Tibial nerve (tissue), 4 donors: Measurements from ENCODE around the gene SMAD2. TPM values are rescaled to one million over a fixed set of nuclear protein-coding genes. Genes with fewer than 3 reads are reported as not detected.
"Not testable (repeated sequence)": the region's sequence is repeated elsewhere in the genome, so short reads cannot be mapped to it uniquely, and the experiment has no call there.

Experiments
- DNase-seq, 2 donors: peaks; one replicate each; pipeline ENCODE4 v3.0.0-alpha.2; 2019; ENCODE audit warnings: low spot score in 2 of 2
- H3K27ac ChIP-seq, 4 donors: fragments of 200-600 bp; sonication (generic) in 3 of 4; one replicate each; pipeline ENCODE4 v1.5.1; 2017 to 2019; ENCODE audit warnings: mild to moderate bottlenecking in 1 of 4
- H3K27me3 ChIP-seq, 2 donors: fragments of 200-600 bp; sonication (generic) in 1 of 2; one replicate each; pipeline versions ENCODE4 v1.5.1 to v1.6.0; 2017 to 2019
- H3K36me3 ChIP-seq, 3 donors: fragments of 200-600 bp; sonication (generic); one replicate each; pipeline ENCODE4 v1.5.1; 2018 to 2019
- H3K4me1 ChIP-seq, 4 donors: fragments of 200-600 bp; sonication (generic) in 3 of 4; one replicate each; pipeline ENCODE4 v1.5.1; 2017 to 2019
- H3K4me3 ChIP-seq, 4 donors: fragments of 200-600 bp; sonication (generic) in 3 of 4; one replicate each; pipeline ENCODE4 v1.5.1; 2017 to 2019; ENCODE audit warnings: mild to moderate bottlenecking in 1 of 4, moderate library complexity in 1 of 4
- H3K9me3 ChIP-seq, 4 donors: fragments of 200-600 bp; sonication (generic) in 3 of 4; one replicate each; pipeline ENCODE4 v1.5.1; 2017 to 2019
- EP300 ChIP-seq, 2 donors: sonication (generic); formaldehyde crosslinking; IDR thresholded peaks; one replicate each; pipeline ENCODE4 v1.6.1; 2017; ENCODE audit warnings: antibody characterized with exemption in 2 of 2, mild to moderate bottlenecking in 1 of 2
- POLR2A ChIP-seq, 2 donors: fragments of 450-650 bp; IDR thresholded peaks; one replicate each; pipeline ENCODE4 v1.6.1; 2017; ENCODE audit warnings: antibody characterized with exemption in 2 of 2, mild to moderate bottlenecking in 2 of 2, moderate library complexity in 2 of 2
- WGBS, 2 donors: methylation state at CpG; one replicate each; pipeline ENCODE4 v1.1.5; 2018; 5-methylcytosine and 5-hydroxymethylcytosine counted together
- total RNA-seq, 4 donors: library from RNA; depleted of rRNA; stranded (reverse); fragments of >200 nt; gene quantifications; one replicate each; pipeline ENCODE4 v1.1.0, GENCODE V29; 2016
- TF ChIP-seq, protein P1 (sequence below), 5 experiments: fragments of 200-600 bp in 3 of 5; fragments of 450-650 bp in 2 of 5; sonication (generic) in 3 of 5; IDR thresholded peaks; one replicate each; pipeline ENCODE4 v1.5.1; 2016 to 2019; ENCODE audit warnings: antibody characterized with exemption in 5 of 5, mild to moderate bottlenecking in 3 of 5, moderate library complexity in 2 of 5

SMAD2 gene
- total RNA-seq, 4 donors from 2014 or later = 34.8 to 54.5 (median 45.5) TPM

DNA sequence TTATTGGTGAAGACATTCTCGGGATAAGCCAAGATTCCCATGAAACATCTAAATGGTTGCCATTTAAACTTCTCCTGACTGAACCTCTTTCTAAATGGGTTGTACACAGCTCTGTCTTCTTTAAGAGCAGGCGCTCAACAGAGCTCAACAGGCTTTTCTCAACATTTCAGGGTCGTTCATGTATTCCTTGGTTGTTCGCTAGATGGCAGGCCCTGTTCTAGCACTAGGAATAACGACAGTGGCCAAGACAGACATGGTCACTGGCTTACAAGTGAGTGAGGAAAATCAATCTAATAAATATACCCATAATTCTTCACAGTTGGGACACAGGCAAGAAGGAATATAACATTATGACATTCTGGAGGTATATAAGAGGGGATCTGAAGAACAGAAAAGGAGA is 154.5 kb downstream of the SMAD2 start:
- 59 to 65% methylated on average over 5 of the region's 5 CpGs for WGBS, 2 donors
- Histone ChIP-seq H3K9me3 (no peaks in the 10 kb centered on the region), H3K27ac (no peak overlapping the region), H3K27me3 (no peaks in the 10 kb centered on the region), H3K36me3 (no peaks in the 10 kb centered on the region), H3K4me1 (no peaks in the 10 kb centered on the region), H3K4me3 (no peak overlapping the region)
- DNase-seq = no peak
- TF ChIP-seq EP300 (IDR thresholded peaks at IDR 0.05) (no peak), POLR2A (IDR thresholded peaks at IDR 0.05) (no peak)
- TF ChIP-seq, protein P1, sequence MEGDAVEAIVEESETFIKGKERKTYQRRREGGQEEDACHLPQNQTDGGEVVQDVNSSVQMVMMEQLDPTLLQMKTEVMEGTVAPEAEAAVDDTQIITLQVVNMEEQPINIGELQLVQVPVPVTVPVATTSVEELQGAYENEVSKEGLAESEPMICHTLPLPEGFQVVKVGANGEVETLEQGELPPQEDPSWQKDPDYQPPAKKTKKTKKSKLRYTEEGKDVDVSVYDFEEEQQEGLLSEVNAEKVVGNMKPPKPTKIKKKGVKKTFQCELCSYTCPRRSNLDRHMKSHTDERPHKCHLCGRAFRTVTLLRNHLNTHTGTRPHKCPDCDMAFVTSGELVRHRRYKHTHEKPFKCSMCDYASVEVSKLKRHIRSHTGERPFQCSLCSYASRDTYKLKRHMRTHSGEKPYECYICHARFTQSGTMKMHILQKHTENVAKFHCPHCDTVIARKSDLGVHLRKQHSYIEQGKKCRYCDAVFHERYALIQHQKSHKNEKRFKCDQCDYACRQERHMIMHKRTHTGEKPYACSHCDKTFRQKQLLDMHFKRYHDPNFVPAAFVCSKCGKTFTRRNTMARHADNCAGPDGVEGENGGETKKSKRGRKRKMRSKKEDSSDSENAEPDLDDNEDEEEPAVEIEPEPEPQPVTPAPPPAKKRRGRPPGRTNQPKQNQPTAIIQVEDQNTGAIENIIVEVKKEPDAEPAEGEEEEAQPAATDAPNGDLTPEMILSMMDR (IDR thresholded peaks at IDR 0.05) = peak in 2 of 5 experiments; percentile 5 to 20

DNA sequence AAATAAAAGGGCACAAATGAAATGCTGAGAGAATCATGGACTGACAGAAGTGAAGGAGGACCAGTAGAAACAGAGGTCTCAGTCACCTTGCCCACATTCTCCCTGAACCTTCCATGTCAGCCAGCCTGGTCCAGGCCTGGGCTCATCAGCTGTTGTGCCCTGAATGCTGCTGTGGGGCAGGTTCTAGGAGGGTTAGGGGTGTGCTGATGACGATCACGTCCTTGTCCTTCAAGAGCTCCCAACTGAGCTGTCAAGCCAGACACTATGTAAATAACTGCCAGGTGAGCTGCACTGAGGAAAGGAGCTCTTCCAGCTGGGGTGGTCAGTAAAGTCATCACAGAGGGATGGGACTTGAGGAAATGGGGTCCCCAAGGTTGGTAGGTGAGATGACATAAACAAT is 156.5 kb downstream of the SMAD2 start:
- WGBS, 2 donors = 75 to 93% methylated on average over 2 of the region's 2 CpGs
- Histone ChIP-seq H3K4me3 (no peak overlapping the region), H3K9me3 (no peaks in the 10 kb centered on the region), H3K27ac (no peak overlapping the region), H3K4me1 (no peaks in the 10 kb centered on the region), H3K36me3 (no peaks in the 10 kb centered on the region), H3K27me3 (no peaks in the 10 kb centered on the region)
- no peak for DNase-seq
- TF ChIP-seq, protein P1 (IDR thresholded peaks at IDR 0.05) = no peak
- TF ChIP-seq POLR2A (IDR thresholded peaks at IDR 0.05) (no peak), EP300 (IDR thresholded peaks at IDR 0.05) (no peak)

DNA sequence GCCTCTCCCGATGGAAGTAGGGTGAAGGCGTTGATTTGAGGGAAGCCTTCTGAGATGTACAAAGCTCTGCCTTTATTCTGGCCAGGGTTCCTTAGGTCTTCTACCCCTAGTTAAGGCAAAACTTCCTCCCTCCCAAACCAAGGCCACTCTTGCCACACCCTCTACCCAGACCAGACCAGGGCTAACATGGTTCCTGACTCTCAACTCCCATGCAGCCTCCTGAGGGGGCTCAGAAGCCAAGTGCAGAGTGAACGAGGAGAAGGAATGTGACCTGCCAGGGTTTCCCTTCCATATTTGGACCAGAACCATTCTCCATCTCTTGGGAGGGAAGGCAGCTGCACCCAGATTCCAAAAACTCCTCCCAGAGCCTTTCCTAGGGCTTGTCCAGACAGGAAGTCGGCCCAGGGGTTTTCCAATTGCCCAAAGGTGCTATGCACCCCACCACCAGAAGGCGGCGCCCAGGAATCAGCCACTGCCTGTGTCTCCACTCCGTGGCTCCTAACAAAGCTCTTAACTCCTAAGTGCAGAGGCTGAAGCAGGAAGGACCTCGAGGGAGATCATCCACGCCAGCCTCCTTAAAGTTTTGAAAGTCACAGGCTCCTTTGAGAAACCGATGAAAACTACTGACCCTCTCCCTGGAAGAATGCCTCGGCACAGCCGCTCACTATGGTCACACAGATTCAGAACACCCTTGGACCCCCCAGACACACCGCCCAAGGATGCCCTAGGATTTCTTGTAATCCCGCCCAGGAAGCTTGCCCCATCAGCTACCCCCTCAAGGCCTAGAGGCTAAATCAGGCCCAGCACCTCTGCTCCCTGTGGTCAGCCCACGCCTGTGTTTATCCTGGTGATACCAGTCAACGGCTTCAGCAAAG is 157.8 kb downstream of the SMAD2 start:
- H3K27me3 ChIP-seq = no peaks in the 10 kb centered on the region
- DNase-seq = no peak
- no peak overlapping the region for H3K4me3 ChIP-seq
- H3K27ac ChIP-seq = no peak overlapping the region
- TF ChIP-seq EP300 (IDR thresholded peaks at IDR 0.05) = no peak
- TF ChIP-seq, protein P1 (IDR thresholded peaks at IDR 0.05) = peak; percentile 36 to 64 (median 44)
- no peak for TF ChIP-seq POLR2A (IDR thresholded peaks at IDR 0.05)
- H3K36me3 ChIP-seq = no peaks in the 10 kb centered on the region
- WGBS, 2 donors = 61 to 64% methylated on average over 15 to 16 of the region's 16 CpGs
- no peaks in the 10 kb centered on the region for H3K4me1 ChIP-seq
- H3K9me3 ChIP-seq = no peaks in the 10 kb centered on the region

DNA sequence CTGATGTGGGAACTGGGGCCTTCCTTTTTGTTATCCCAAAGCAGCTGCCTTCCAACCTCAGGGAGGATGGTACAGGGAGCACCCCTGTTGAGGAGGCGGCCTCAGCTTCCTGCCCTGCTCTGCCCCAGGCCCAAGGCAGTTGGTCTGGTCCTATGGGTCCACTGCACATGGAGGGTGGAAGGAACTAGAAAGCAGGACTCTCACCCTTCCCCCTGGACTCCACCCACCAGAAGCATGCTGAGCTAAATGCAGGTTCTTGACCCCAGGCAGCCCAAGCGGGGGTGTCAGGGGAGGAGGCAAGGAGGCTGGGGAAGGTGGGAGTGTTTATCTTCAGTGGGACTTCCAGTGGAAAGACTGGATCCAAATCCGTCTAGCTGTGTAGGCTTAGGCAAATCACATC is 158.5 kb downstream of the SMAD2 start:
- Histone ChIP-seq H3K4me3 (no peak overlapping the region), H3K9me3 (no peaks in the 10 kb centered on the region), H3K27me3 (no peaks in the 10 kb centered on the region), H3K4me1 (no peaks in the 10 kb centered on the region), H3K36me3 (no peaks in the 10 kb centered on the region), H3K27ac (no peak overlapping the region)
- 58 to 63% methylated on average over 3 of the region's 3 CpGs for WGBS, 2 donors
- TF ChIP-seq EP300 (IDR thresholded peaks at IDR 0.05) (no peak), POLR2A (IDR thresholded peaks at IDR 0.05) (no peak)
- TF ChIP-seq, protein P1 (IDR thresholded peaks at IDR 0.05) = no peak
- no peak for DNase-seq

DNA sequence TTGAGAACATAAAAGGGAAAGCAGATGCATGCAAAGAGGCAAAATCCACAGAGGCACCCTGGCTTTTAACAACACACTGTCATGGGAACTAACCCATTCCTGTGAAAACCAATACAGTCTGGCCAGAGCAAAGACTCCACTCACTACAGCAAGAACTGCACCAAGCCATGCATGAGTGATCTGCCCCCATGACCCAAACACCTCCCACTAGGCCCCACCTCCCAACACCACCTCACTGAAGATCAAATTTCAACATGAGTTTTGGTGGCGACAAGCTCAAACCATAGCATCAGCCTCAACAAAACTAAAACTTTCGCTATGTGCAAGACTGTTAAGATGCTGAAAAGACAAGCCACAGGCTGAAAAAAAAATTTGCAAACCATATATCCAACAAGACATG is 162.8 kb downstream of the SMAD2 start:
- no peaks in the 10 kb centered on the region for H3K27me3 ChIP-seq
- no peaks in the 10 kb centered on the region for H3K9me3 ChIP-seq
- 80% methylated on average over 2 of the region's 2 CpGs for WGBS, 2 donors
- no peak for DNase-seq
- no peaks in the 10 kb centered on the region for H3K4me1 ChIP-seq
- H3K4me3 ChIP-seq = no peak overlapping the region
- TF ChIP-seq POLR2A (IDR thresholded peaks at IDR 0.05) = no peak
- TF ChIP-seq, protein P1 (IDR thresholded peaks at IDR 0.05) = no peak
- TF ChIP-seq EP300 (IDR thresholded peaks at IDR 0.05) = no peak
- H3K36me3 ChIP-seq = no peaks in the 10 kb centered on the region
- H3K27ac ChIP-seq = no peak overlapping the region

DNA sequence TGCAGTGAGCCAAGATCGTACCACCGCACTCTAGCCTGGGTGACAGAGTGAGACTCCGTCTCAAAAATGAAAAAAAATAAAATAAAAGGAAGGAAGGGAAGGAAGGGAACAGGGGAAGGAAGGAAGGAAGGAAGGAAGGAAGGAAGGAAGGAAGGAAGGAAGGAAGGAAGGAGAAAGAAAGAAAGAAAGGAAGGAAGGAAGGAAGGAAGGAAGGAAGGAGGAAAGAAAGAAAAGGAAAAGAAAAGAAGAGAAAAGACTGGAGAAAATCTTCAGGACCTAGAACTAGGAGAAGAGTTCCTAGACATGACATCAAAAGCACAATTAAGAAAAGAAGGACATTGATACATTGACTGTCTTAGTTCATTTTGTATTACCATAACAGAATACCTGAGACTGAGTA is 163.3 kb downstream of the SMAD2 start:
- not testable (repeated sequence) for H3K9me3 ChIP-seq, H3K4me1 ChIP-seq, DNase-seq, H3K4me3 ChIP-seq, H3K36me3 ChIP-seq, H3K27me3 ChIP-seq, H3K27ac ChIP-seq
- WGBS, 2 donors = 89 to 93% methylated on average over 3 of the region's 3 CpGs
